ENCODE data around the gene SNAPC1.
"Not testable (repeated sequence)": the region's sequence is repeated elsewhere in the genome, so short reads cannot be mapped to it uniquely, and the experiment has no call there.

The SNAPC1 gene, protein sequence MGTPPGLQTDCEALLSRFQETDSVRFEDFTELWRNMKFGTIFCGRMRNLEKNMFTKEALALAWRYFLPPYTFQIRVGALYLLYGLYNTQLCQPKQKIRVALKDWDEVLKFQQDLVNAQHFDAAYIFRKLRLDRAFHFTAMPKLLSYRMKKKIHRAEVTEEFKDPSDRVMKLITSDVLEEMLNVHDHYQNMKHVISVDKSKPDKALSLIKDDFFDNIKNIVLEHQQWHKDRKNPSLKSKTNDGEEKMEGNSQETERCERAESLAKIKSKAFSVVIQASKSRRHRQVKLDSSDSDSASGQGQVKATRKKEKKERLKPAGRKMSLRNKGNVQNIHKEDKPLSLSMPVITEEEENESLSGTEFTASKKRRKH

DNA sequence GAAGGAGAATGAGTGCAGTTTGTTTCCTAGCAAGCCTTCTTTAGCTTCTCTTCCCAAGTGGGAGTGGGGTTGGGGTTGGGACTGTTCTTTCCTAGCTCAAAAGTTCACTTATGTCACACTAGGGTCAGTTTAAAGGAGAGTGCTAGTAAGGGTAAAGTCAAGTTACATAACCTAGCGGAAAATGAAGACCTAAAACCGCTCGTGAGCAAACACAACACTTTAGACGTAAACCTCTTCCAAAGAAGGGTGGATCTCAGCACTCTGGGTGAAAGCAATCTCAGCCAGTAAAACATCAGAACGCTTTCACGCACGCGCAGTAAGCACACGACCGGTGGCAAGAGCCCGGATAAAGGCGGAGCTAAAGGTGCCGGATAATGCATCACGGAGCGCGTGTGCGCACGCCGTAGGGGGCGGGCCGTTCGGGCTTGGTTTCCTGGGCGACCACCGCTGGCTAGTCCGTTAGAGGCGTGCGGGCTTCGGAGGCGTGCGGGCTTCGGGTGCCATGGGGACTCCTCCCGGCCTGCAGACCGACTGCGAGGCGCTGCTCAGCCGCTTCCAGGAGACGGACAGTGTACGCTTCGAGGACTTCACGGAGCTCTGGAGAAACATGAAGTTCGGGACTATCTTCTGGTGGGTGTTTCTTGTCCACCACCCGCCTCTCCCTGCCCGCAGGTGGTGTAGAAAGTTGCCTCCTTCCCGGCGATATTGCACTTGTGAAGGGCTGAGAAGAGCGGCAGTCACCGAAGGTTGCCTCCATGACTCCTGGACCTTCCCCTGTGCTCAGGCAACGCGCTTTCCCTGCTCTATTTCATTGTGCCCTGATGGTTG, at the start of gene SNAPC1:
TSS of gene SNAPC1 (plus strand) at position 462 of the 828 bp plus-strand sequence. CDS start at position 503, 41 bp downstream.
- peak; percentile 83 to 95 for DNase-seq

- DNase-seq, result no peak
Measured at GRCh38 chr14:61713724-61714437, 48.3 kb upstream of the SNAPC1 start.

DNA sequence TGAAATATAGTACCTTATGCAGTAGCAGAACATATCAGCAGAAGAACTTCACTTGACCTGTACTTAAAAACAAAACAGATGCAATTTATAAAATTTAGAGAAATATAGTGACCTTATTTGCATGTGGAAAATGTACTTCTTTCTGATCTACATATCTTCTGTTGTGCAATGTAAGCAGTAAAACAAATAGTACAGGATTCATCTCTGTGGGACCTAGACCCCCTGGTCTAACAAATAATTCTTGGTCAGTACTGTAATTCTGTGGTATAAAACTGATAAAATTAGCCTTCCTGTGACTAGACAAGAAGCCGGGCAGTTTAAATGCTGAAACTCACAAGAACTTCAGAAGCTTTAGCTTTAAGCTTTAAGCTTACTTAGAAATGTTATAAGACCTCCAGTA, 45.3 kb upstream of the SNAPC1 start:
- DNase-seq, result no peak

GRCh38 chr14:61718039-61718438, 44.2 kb upstream of the SNAPC1 start:
- DNase-seq, result no peak

- DNase-seq, result peak in 1 of 2 donors; percentile 48
Measured at GRCh38 chr14:61719344-61720293, 42.6 kb upstream of the SNAPC1 start.

DNA sequence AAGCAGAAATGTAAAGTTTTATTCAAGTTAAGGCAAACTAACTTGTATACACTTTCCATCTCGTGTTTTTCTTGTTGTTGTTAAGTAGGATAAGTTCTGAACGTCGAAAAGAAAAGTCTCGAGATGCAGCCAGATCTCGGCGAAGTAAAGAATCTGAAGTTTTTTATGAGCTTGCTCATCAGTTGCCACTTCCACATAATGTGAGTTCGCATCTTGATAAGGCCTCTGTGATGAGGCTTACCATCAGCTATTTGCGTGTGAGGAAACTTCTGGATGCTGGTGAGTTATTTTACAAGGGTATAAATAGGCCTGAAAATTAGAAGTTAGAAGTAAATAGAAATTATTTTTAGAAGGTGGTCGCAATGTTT, 41.9 kb upstream of the SNAPC1 start:
- peak in 1 of 2 donors; percentile 48 for DNase-seq

DNA sequence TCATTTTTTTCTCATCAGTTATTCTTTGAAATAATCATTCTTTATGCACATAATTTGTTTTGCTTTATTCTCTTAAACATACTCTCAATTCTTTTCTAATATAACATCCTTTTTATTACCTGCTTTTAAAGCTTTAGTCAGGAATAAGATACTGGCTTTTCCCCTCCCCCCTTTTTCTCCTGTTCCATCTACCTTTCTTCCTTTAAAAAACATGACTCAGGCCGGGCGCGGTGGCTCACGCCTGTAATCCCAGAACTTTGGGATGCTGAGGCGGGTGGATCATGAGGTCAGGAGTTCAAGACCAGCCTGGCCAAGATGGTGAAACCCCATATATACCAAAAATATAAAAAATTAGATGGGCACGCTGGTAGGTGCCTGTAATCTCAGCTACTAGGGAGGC, 41.5 kb upstream of the SNAPC1 start:
- no peak for DNase-seq

DNA sequence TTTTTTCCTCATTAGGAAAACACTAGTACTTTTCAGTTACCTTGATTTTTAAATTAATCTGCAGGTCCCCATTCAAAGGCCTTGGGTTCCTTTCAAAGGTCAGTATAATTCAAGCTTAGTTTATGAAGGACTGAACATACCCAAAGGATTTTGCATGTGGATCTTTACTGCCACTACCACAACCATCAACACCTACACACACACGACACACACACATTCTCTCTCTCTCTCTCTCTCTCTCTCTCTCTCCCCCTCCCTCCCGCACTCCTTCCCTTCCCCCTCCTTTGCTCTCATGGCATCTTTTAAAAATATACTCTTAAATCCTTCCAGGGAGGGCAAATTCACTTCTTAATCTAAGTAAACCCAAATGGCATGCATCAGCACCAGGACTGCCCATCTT, 38.1 kb upstream of the SNAPC1 start:
- DNase-seq, result no peak

DNA sequence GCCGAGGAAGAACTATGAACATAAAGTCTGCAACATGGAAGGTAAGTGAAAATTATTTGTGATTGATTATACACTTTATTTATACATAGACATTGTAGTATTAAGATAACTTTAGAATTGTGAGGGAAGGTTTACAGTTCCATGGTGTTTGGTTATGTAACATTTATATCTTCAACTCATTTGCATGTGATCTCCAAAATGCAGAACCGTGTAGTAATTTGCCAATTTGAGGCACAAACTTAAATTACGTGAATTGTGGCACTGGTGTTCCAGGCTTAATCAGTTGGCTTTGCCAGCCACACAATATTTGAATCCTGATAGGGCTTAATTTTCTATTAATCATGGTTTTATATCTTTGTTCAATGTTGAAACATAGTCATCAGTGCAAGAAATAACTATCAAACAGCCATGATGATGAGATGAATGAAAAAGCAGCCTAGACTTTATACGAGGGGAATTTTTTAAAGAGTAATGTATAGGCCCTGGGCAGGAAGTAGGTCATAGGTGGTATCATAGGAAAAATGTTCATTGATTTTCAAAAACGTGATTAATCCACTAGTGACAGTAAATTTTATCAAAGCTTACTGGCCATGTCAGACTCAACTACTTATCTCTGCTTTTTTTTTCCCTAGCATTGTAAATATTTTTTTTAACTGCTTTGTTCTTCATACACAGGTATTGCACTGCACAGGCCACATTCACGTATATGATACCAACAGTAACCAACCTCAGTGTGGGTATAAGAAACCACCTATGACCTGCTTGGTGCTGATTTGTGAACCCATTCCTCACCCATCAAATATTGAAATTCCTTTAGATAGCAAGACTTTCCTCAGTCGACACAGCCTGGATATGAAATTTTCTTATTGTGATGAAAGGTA, 35.2 kb upstream of the SNAPC1 start:
- DNase-seq, result no peak

- peak in 1 of 2 donors; percentile 15 for DNase-seq
Measured at GRCh38 chr14:61730756-61731373, 31.4 kb upstream of the SNAPC1 start.

GRCh38 chr14:61733972-61734371, 28.2 kb upstream of the SNAPC1 start:
- DNase-seq, result no peak

- no peak for DNase-seq
Measured at GRCh38 chr14:61736751-61737150, 25.5 kb upstream of the SNAPC1 start.

- no peak for DNase-seq
Measured at GRCh38 chr14:61737915-61738314, 24.3 kb upstream of the SNAPC1 start.

DNA sequence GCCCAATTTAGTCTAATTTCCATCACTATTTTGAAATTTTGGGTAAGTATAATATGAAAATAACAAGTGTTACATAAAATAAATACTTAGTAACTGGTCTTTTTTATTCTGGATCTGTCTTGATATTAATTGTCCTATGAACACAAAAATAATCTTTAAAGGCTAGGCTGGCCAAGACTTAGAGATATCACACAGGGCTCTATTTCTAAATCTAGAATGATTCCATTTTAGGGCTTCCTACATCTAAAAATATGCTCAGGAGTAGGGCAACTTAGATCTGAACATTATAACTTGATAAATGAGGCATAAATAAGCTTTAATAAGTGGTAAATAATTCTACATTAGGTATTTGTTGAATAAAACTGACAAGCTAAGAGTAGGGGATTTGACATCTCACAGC, 23.1 kb upstream of the SNAPC1 start:
- DNase-seq, result no peak

DNA sequence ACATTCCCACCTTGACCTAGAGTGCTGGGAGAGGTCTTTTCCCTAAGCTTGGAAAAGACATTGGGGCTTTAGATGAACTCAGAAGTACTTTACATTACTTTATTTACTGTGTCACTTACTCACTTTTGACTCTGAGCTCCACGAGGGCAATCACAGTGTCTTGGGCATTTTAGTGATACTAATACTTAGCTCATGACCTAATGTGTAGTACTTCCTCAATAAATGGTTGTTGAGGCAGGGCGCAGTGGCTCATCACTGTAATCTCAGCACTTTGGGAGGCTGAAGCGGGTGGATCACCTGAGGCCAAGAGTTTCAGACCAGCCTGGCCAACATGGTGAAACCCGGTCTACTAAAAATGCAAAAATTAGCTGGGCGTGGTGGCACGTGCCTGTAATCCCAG, 19.8 kb upstream of the SNAPC1 start:
- DNase-seq, result no peak

DNA sequence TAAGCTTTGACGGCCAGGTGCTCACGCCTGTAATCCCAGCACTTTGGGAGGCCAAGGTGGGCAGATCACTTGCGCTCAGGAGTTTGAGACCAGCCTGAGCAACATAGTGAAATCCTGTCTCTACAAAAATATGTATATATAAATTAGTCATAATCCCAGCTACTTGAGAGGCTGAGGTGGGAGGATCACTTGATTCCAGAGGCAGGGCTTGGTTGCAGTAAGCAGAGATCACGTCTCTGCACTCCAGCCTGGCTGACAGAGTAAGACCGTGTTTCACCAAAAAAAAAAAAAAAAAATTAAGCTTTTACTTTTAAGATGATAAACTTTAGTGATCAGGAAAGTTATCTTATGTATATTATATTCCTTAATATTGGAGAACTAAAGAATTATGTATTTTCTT, 18.0 kb upstream of the SNAPC1 start:
- DNase-seq, result no peak

DNA sequence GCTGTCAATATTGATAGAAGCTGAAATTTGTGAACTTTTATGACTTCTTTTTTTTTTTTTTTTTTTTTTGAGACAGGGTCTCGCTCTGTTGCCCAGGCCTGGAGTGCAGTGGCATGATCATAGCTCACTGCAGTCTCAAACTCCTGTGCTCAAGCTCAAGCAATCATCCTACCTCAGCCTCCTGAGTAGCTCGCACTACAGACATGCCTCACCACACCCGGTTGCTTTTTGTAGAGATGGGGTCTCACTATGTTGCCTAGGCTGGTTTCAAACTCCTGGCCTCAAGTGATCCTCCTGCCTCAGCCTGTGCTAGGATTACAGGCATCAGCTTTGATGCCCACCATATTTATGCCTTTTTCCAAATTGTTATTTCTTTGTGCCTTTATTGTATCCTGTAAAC, 15.9 kb upstream of the SNAPC1 start:
- not testable (repeated sequence) for DNase-seq

GRCh38 chr14:61746881-61747280, 15.3 kb upstream of the SNAPC1 start:
- no peak for DNase-seq

DNA sequence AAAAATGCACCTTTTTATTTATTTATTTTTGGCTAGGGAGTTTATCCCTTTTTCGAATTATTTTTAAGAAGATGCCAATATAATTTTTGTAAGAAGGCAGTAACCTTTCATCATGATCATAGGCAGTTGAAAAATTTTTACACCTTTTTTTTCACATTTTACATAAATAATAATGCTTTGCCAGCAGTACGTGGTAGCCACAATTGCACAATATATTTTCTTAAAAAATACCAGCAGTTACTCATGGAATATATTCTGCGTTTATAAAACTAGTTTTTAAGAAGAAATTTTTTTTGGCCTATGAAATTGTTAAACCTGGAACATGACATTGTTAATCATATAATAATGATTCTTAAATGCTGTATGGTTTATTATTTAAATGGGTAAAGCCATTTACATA, 14.9 kb upstream of the SNAPC1 start:
- DNase-seq, result no peak

- DNase-seq, result no peak
Measured at GRCh38 chr14:61749264-61749663, 13.0 kb upstream of the SNAPC1 start.

DNA sequence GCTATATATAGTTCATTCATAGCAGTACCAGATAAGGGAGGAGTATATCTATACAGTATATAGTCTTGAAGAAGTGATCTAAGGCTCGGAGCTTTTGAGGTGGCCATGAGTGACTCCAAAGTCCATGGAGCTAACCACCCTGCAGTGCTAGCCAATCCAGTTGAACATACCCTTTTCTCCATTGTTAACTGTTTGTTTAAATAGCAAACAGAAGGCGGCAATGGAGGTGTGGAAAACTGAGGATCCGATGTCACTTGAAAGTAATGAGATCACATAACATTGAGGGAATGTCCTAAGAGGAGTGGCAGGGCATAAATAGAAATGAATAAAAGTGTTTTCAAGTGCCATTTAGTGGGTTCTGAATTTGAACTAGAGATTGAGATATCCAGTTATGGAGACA, 12.4 kb upstream of the SNAPC1 start:
- DNase-seq, result no peak

All from bone marrow (tissue), 2 donors.